Endothelial cell of umbilical vein (primary cell): ENCODE data around the gene LRTM2.

Experiments used
- CTCF ChIP-seq, 2 donors: IDR thresholded peaks; 1 replicate in 1 of 2; 2 replicates in 1 of 2; pipeline ENCODE4 v1.5.1; 2011; ENCODE audit warnings: low read length in 2 of 2, mild to moderate bottlenecking in 2 of 2, moderate library complexity in 2 of 2, control low read depth in 1 of 2, inconsistent platforms in 1 of 2, low read depth in 1 of 2; ENCODE audit not compliant: insufficient read depth in 1 of 2; ENCODE audit errors: extremely low read depth in 1 of 2
- EZH2 ChIP-seq: IDR thresholded peaks from 2 replicates; pipeline ENCODE4 v1.6.1; 2012; ENCODE audit warnings: borderline replicate concordance, low read depth, mild to moderate bottlenecking, moderate library complexity, low read length, inconsistent platforms; ENCODE audit not compliant: severe bottlenecking
- FOS ChIP-seq: IDR thresholded peaks from 2 replicates; pipeline ENCODE4 v1.6.1; 2011; ENCODE audit warnings: mild to moderate bottlenecking, low read length, moderate library complexity, borderline replicate concordance; ENCODE audit not compliant: insufficient read depth
- GATA2 ChIP-seq: IDR thresholded peaks from 2 replicates; pipeline ENCODE4 v1.7.0; 2011; ENCODE audit warnings: low read depth, mild to moderate bottlenecking, moderate library complexity, mixed read lengths, low read length; ENCODE audit not compliant: insufficient read length, insufficient read depth
- JUN ChIP-seq: IDR thresholded peaks from 2 replicates; pipeline ENCODE4 v1.6.1; 2011; ENCODE audit warnings: borderline replicate concordance, low read depth; ENCODE audit not compliant: insufficient read length, insufficient read depth
- MAX ChIP-seq: IDR thresholded peaks from 2 replicates; pipeline ENCODE4 v1.6.1; 2011; ENCODE audit not compliant: insufficient read depth, insufficient read length
- MYC ChIP-seq: IDR thresholded peaks from one replicate; pipeline ENCODE4 v1.6.1; 2011; ENCODE audit warnings: mild to moderate bottlenecking, low read depth, low read length
- POLR2A ChIP-seq: IDR thresholded peaks from 2 replicates; pipeline ENCODE4 v1.6.1; 2012; ENCODE audit warnings: low read depth, mild to moderate bottlenecking, control low read depth, low read length
- POLR2AphosphoS5 ChIP-seq: IDR thresholded peaks from 2 replicates; pipeline ENCODE4 v1.6.1; 2012; ENCODE audit warnings: low read depth, mild to moderate bottlenecking, control low read depth, low read length, moderate library complexity; ENCODE audit not compliant: insufficient read depth

DNA sequence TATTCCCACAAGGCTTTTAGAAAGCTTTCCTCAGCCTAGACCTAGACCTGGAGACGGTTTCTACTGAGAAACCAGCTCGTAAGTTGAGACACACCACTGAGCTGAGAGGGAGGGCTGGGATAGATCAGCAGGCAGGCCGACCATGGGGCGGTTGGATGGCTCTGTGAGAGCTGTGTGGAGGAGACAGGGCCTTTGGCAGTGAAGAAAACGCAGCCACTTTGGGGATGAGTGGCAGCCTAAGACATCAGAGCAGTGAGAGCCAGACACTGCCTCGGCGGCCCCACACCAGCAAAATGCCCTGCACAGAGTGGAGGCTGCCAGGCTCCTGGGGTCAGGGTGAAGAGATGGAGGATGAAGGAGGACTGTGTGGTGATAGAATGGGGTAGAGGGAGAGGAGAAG lies 52.1 kb downstream of the LRTM2 start:
- TF ChIP-seq MYC (no peak), CTCF (IDR thresholded peaks at IDR 0.05; ENCODE audit: extremely low read depth in 1 of 2, insufficient read depth in 1 of 2, low read depth in 1 of 2, low read length in 2 of 2) (no peak), POLR2A (no peak), EZH2 (no peak), MAX (no peak), FOS (no peak), POLR2AphosphoS5 (no peak), GATA2 (no peak), JUN (no peak)
